GM12872 (cell line): ENCODE data around the gene STX8.

ENCODE experiments used
- TF ChIP-seq, protein P1 (sequence below): IDR thresholded peaks from 3 replicates; pipeline ENCODE4 v1.5.1; 2011; ENCODE audit warnings: low read depth, mild to moderate bottlenecking, low read length, moderate library complexity; ENCODE audit not compliant: insufficient read depth

Gene STX8

DNA sequence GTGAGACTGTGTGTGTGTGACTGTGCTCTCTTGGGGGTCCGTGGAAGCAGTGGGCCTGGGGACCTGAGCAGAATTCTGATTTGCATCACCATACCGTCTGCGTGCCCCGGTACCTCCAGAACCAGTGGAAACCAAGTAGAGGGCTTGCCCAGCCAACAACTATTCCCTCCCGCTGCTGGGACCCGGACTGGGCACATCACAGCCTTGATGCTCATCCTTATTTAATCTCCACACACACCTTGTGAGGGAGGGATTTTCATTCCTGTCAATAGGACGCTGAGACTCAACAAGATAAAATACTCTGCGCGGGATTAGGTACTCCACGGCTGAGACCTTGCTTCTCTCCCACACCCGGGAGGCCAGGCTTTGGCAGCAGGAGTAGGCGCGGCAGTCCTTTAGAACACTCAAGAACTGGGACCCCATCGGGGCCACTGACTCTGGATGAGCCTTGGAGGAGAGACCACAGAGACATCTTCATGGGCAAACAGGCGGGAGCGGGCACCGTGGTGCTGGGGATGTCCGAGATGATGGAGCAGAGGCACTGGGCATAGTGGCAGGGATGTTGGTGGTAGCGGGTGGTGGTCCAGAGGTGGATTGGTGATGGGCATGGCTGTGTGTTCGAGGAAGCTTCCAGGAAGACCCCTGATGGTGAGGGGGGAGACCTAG is 346.3 kb downstream of the STX8 start:
- TF ChIP-seq, protein P1, sequence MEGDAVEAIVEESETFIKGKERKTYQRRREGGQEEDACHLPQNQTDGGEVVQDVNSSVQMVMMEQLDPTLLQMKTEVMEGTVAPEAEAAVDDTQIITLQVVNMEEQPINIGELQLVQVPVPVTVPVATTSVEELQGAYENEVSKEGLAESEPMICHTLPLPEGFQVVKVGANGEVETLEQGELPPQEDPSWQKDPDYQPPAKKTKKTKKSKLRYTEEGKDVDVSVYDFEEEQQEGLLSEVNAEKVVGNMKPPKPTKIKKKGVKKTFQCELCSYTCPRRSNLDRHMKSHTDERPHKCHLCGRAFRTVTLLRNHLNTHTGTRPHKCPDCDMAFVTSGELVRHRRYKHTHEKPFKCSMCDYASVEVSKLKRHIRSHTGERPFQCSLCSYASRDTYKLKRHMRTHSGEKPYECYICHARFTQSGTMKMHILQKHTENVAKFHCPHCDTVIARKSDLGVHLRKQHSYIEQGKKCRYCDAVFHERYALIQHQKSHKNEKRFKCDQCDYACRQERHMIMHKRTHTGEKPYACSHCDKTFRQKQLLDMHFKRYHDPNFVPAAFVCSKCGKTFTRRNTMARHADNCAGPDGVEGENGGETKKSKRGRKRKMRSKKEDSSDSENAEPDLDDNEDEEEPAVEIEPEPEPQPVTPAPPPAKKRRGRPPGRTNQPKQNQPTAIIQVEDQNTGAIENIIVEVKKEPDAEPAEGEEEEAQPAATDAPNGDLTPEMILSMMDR, result no peak

DNA sequence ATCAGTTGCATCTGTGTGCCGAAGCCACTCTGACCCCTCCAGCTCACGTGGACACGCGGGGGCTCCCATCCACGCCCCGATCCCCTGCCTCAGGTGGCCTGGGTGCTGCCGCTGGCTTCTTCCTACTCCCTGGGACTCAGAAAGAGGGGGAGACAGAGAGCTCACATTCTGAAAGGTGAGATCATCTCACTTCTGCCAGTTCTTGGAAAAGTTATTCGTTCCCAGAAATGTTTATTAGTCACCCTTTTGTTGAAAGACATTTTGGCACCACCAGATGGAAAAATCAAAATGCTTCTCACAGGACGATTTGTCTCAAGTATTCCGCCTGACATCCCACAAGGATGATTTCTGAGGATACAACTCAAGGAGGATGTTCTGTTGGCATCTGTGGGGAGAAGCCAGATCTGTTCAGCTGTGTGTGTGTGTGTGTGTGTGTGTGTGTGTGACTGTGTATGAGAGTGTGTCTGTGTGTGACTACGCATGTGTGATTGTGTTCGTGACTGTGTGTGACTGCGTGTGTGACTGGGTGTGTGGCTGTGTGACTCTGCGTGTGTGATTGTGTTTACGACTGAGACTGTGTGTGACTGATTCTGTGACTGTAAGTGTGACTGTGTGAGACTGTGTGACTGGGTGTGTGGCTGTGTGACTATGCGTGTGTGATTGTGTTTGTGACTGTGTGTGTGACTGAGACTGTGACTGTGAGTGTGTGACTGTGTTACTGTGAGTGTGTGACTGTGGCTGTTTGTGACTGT is 347.0 kb downstream of the STX8 start:
- TF ChIP-seq, protein P1, result no peak

DNA sequence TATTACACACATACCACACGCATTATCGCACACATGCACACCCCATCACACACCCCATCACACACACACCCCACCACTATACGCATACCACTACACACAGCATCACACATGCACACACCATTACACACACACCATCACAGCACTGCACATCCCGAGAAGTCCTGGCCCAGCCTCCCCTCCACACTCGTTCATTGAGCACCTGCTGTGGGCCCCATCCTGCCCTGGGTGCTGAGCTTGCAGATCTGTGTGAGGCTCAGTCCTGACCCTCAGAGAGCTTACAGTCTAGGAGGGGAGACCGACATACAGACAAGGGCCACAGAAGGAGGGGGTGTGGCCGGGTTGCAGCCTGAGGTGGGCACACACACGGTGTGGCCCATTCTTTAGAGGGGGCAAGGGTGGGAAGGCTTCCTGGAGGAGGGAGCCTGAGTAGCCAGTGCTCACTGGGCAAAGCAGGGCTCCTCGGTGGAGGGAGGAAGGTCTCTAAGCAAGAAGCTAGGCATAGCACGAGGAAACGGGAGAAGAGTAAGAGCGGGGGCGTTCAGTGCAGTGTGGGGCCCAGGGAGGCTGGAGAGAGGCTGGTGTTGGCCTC is 347.7 kb downstream of the STX8 start:
- TF ChIP-seq, protein P1, result no peak

DNA sequence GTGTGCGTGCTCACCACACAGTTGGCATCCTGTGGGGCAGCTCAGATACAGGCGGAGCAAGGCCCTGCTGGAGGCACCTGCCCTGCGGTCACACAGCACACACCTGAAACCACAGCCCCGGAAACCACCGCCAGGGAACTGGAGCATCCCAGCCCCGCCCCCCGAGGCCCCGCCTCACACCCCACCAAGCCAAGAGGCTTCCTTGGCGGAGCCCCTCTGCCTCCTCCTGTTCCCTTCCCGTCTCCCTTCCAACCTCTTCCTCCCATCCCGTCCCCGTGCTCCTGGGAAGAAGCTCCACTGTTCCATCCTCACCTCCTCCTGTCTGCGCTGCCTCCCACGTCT is 348.9 kb downstream of the STX8 start:
- TF ChIP-seq, protein P1, result no peak

DNA sequence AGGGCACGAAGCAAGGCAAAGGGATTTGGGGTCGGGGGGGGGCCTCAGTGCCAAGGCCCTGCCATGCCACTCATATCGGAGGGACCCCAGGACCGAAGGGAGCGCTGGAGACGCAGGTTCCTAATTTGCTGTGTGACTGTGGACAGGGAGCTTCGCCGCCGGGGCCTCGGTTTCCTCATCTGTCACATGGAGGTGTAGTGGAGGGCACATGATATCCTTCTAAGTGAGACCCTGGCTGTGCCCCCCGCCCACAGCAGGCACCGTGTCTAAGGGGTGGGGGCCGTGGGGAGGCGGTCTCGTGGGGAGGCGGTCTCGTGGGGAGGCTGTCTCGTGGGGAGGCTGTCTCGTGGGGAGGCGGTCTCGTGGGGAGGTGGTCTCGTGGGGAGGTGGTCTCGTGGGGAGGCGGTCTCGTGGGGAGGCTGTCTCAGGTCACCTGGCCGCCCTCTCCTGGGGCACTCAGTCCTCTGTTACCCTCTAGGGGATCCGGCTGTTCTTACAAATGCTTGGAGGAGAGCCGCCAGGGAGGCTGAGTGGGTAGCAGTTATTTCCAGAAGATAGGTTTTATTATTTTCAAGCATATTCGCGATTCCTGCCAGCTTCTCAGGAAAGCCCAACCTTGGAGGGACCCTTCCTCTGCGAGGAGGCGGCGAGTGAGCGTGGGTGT is 349.4 kb downstream of the STX8 start:
- TF ChIP-seq, protein P1, result no peak

DNA sequence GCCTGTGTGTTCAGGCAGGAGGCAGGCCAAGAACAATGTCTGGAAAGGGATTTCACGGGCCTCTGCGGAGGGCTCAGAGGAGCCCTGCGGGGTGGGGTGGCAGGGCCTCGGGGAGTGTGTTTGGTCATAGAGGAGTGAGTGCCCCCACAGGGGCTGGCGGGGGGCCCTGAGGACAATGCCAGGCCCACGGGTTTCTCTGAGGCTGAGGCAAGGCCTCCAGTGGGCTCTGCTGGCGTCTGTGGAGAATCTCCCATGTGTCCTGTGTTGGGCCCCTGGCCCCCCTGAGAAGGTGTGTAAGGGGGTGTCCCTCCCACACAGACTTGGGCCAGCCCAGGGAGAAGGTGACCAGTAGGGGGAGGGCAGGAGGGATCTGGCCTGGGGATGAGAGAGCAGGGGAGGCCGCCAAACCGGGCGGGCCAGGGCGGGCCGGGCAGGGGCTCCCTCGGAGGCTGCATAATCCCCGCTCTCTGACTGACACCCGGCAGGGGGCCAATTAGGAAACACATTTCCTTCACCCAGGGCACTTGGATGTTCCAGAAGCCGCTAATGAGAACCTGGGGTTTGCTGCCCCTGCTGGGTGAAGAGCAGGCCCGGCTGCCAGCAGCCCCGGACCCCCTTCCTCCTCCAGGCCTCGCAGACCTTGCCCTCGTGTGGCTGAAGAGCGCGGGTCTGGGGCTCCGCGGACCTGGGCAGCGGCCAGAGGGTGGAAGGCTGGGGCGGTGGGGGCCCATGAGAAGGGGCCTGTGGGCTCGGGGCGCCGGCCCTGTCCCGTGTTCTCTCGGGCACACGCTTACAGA is 350.1 kb downstream of the STX8 start:
- TF ChIP-seq, protein P1, result no peak
